ENCODE data around the gene NPL.

NPL gene, protein sequence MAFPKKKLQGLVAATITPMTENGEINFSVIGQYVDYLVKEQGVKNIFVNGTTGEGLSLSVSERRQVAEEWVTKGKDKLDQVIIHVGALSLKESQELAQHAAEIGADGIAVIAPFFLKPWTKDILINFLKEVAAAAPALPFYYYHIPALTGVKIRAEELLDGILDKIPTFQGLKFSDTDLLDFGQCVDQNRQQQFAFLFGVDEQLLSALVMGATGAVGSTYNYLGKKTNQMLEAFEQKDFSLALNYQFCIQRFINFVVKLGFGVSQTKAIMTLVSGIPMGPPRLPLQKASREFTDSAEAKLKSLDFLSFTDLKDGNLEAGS

DNA sequence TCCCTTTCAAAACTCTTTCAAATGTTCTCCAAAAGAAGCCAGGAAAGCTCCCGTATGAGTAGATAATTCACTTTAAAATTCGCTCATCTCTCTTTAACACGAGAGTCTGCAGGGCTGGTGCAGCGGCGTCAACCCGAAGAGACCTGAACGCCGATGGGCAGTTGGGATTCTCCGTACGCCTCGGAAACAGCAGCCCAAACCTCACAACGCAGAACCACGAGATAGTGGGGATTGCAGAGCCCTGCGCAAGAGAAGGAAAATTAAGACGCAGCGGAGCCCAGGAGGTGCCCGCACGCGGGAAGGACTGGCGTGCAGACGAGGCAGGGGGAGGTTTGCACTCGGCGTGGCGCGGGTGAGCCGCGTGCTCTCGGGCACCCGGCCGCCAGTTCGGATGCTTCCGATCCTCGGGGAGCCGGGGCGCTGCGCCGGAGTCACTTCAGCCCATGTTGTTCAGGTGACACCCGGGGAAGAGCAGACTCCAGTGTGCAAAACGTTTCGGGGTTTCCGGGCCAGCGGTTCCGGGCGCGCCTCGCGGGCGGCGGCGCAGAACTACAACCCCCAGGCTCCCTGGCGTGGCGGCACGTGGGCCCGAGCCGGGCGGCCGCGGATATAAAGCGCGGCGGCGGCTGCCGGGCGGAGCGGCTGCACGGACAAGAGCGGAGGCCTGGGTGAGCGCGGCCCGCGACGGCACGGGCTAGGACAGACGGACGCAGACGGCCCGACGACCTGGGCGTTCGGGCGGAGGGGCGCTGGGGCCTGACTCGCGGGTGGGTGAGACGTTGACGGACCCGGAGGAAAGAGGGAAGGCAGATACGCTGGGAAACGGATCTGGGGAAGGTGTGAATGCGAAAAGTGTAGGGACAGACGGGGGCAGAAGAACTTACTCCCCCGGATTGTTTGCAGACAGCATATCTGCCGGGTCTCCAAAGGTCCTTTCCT lies at the start of gene NPL:
Gene NPL (plus strand): TSS at position 636 of the 939 bp plus-strand sequence. CDS start 4,599 bp downstream, outside the sequence.
- Histone ChIP-seq H3K9me2 (replicated peaks; ENCODE audit: low read depth, low read length) (no peaks in the 10 kb centered on the region), H3K9me3 (ENCODE audit: insufficient read depth, low read depth, low read length) (no peaks in the 10 kb centered on the region), H3K4me1 (ENCODE audit: insufficient read depth, low read length, poor library complexity, severe bottlenecking) (peaks cover 18% of the 10 kb centered on the region), H3K4me3 (ENCODE audit: low read length, poor library complexity, severe bottlenecking) (peak within 1 kb of the TSS; percentile 89), H3K9ac (ENCODE audit: low read depth, low read length, poor library complexity, severe bottlenecking) (peak within 1 kb of the TSS; percentile 83), H3F3A (ENCODE audit: low read depth) (no peaks in the 10 kb centered on the region), H3K79me2 (ENCODE audit: insufficient read depth, low read length) (peaks cover 2% of the 10 kb centered on the region; the same call in 1 of the 2 replicates), H3K4me2 (ENCODE audit: low read depth, low read length, poor library complexity, severe bottlenecking) (peak within 1 kb of the TSS; percentile 93), H3K27me3 (ENCODE audit: insufficient read depth, low read length, poor library complexity, severe bottlenecking) (no peaks in the 10 kb centered on the region), H4K20me1 (ENCODE audit: insufficient read depth, low read length, poor library complexity, severe bottlenecking) (no peaks in the 10 kb centered on the region), H2AFZ (ENCODE audit: low read length) (peak within 1 kb of the TSS; percentile 99), H3K36me3 (ENCODE audit: insufficient read depth, low read length) (no peaks in the 10 kb centered on the region)
- TF ChIP-seq EZH2phosphoT487 (IDR thresholded peaks at IDR 0.05; ENCODE audit: borderline replicate concordance) = no peak
- no peak; the same call in 1 of the 2 replicates for TF ChIP-seq CTCF (conservative IDR thresholded peaks at IDR 0.05; ENCODE audit: low read length)

GRCh38 chr1:182740120-182740519 lies 49.5 kb upstream of the NPL start:
- no peaks in the 10 kb centered on the region for H3K4me1 ChIP-seq (ENCODE audit: insufficient read depth, low read length, poor library complexity, severe bottlenecking)
- no peaks in the 10 kb centered on the region for H3K79me2 ChIP-seq (ENCODE audit: insufficient read depth, low read length)
- H3K9ac ChIP-seq (ENCODE audit: low read depth, low read length, poor library complexity, severe bottlenecking) = no peak overlapping the region
- no peaks in the 10 kb centered on the region for H3K36me3 ChIP-seq (ENCODE audit: insufficient read depth, low read length)
- H3K27me3 ChIP-seq (ENCODE audit: insufficient read depth, low read length, poor library complexity, severe bottlenecking) = no peaks in the 10 kb centered on the region
- H2AFZ ChIP-seq (ENCODE audit: low read length) = no peak overlapping the region
- H3K4me3 ChIP-seq (ENCODE audit: low read length, poor library complexity, severe bottlenecking) = no peak overlapping the region
- H3F3A ChIP-seq (ENCODE audit: low read depth) = no peaks in the 10 kb centered on the region
- no peaks in the 10 kb centered on the region for H3K9me2 ChIP-seq (replicated peaks; ENCODE audit: low read depth, low read length)
- H3K4me2 ChIP-seq (ENCODE audit: low read depth, low read length, poor library complexity, severe bottlenecking) = no peak overlapping the region
- no peak for TF ChIP-seq EZH2phosphoT487 (IDR thresholded peaks at IDR 0.05; ENCODE audit: borderline replicate concordance)
- TF ChIP-seq CTCF (conservative IDR thresholded peaks at IDR 0.05; ENCODE audit: low read length) = no peak
- no peaks in the 10 kb centered on the region for H3K9me3 ChIP-seq (ENCODE audit: insufficient read depth, low read depth, low read length)
- no peaks in the 10 kb centered on the region for H4K20me1 ChIP-seq (ENCODE audit: insufficient read depth, low read length, poor library complexity, severe bottlenecking)

GRCh38 chr1:182742780-182743179 lies 46.8 kb upstream of the NPL start:
- no peaks in the 10 kb centered on the region for H3K4me1 ChIP-seq (ENCODE audit: insufficient read depth, low read length, poor library complexity, severe bottlenecking)
- no peak overlapping the region for H3K4me2 ChIP-seq (ENCODE audit: low read depth, low read length, poor library complexity, severe bottlenecking)
- H3K9ac ChIP-seq (ENCODE audit: low read depth, low read length, poor library complexity, severe bottlenecking) = no peak overlapping the region
- H3K9me2 ChIP-seq (replicated peaks; ENCODE audit: low read depth, low read length) = no peaks in the 10 kb centered on the region
- no peaks in the 10 kb centered on the region for H3K27me3 ChIP-seq (ENCODE audit: insufficient read depth, low read length, poor library complexity, severe bottlenecking)
- H3K36me3 ChIP-seq (ENCODE audit: insufficient read depth, low read length) = no peaks in the 10 kb centered on the region
- H3K9me3 ChIP-seq (ENCODE audit: insufficient read depth, low read depth, low read length) = no peaks in the 10 kb centered on the region
- TF ChIP-seq CTCF (conservative IDR thresholded peaks at IDR 0.05; ENCODE audit: low read length) (no peak), EZH2phosphoT487 (IDR thresholded peaks at IDR 0.05; ENCODE audit: borderline replicate concordance) (no peak)
- H3K79me2 ChIP-seq (ENCODE audit: insufficient read depth, low read length) = no peaks in the 10 kb centered on the region
- no peaks in the 10 kb centered on the region for H3F3A ChIP-seq (ENCODE audit: low read depth)
- H4K20me1 ChIP-seq (ENCODE audit: insufficient read depth, low read length, poor library complexity, severe bottlenecking) = no peaks in the 10 kb centered on the region
- H3K4me3 ChIP-seq (ENCODE audit: low read length, poor library complexity, severe bottlenecking) = no peak overlapping the region
- no peak overlapping the region for H2AFZ ChIP-seq (ENCODE audit: low read length)
